ENCODE data around the gene TUBB.

- TF ChIP-seq CTCF (IDR thresholded peaks at IDR 0.05) (no peak), POLR2A (IDR thresholded peaks at IDR 0.05) (no peak)
Measured at GRCh38 chr6:30741063-30741779, 21.1 kb downstream of the TUBB start.

All from body of pancreas (tissue), 4 donors.